SW480 (cell line): ENCODE results near the gene EPYC.

Experiments
- DNase-seq: peaks from one replicate; pipeline ENCODE4 v3.0.0-alpha.2; 2016; ENCODE audit warnings: low spot score

EPYC gene

DNA sequence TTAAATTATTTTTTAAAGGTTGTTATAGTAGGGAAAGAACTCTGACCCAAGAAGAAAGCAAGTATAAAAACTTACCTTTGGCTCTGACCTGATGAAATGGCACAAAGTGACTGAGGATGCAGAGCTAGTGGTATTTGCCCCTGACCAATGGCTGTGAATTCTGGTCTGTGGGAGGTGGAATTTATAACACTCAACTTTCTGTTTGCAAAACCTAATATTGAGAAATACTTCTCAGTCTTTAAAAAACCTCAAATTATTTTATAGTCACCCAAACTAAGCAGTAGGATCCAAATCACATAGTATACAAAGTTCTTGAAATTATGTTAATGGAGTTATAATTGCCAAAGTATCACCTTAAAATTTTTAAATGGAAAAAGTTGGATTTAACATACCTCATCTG, at the start of gene EPYC:
Gene EPYC (minus strand): TSS at position 101 of the 400 bp plus-strand sequence. CDS start 2,407 bp downstream, outside the sequence.
- no peak for DNase-seq

- DNase-seq, result no peak
These were observed 49.4 kb upstream of the EPYC start for GRCh38 chr12:91053951-91054715.

GRCh38 chr12:91052026-91052425, 47.3 kb upstream of the EPYC start:
- DNase-seq, result no peak

DNA sequence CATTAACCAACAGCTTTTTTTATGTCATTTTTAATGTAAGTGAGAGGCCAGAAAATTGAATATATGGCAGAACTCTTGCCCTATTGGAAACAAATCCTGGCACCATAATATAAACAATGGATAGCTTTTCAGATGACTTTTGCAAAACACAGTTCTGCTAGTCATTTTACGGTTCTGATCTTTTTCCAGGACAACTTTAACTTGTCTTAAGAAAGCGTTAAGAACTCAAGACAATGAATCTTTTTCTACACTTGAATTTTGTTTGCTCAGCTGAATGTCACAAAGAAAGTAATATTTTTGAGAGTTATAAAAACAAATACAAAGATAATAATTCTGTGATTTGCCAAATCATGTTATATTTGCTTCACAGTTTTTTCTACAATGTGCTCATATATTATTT, 39.8 kb upstream of the EPYC start:
- DNase-seq, result no peak

- no peak for DNase-seq
These were observed 38.6 kb upstream of the EPYC start for GRCh38 chr12:91043408-91043807.

DNA sequence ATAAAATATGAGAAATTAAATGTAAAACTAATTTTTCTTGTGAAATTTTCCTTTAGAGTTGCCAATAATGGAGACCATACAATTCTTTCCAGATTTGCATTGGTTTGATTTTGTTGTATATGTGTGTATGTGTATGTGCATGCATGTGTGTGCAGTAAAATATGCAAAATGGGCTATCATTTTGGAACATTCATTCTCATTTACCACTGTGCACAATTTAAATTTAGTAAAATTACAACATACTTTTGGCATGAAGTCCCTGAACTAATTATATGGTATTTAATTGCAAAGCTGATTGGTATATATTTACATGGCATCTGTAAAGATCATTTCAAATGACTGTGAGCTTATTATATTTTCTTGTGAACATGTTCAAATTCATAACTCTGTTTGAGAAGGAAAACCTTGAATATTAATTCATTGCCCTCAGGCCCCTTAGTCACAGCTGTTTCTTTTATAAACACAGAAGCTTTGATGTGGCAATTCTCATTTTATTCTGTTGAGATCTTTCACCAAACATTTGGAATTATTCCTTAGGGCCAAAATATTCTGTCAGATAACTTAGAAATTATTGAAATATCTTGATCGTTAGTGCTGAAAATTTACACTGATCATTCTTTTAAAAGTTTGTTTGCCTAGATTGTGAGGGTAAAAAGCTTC, 35.5 kb upstream of the EPYC start:
- no peak for DNase-seq

- DNase-seq, result no peak
These were observed 32.5 kb upstream of the EPYC start for GRCh38 chr12:91037276-91037675.

DNA sequence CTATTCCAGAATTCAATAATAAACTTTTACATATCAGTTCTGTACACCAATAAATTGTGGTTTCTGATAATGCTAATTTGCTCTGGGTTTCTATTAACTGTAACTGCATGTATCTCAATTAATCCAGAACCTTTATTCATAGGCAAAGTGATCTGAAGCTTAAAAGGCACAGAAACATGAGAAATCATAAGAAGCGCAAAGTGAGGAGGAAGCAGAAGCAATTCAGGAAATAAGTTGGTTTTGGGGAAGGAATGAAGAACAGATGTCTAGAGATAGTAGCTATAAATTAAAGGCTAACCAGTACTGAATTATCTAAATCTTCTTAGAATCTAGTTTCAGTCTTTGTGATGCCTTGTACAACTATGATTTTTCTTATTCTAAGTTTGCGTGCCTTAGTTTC, 28.5 kb upstream of the EPYC start:
- DNase-seq, result no peak

DNA sequence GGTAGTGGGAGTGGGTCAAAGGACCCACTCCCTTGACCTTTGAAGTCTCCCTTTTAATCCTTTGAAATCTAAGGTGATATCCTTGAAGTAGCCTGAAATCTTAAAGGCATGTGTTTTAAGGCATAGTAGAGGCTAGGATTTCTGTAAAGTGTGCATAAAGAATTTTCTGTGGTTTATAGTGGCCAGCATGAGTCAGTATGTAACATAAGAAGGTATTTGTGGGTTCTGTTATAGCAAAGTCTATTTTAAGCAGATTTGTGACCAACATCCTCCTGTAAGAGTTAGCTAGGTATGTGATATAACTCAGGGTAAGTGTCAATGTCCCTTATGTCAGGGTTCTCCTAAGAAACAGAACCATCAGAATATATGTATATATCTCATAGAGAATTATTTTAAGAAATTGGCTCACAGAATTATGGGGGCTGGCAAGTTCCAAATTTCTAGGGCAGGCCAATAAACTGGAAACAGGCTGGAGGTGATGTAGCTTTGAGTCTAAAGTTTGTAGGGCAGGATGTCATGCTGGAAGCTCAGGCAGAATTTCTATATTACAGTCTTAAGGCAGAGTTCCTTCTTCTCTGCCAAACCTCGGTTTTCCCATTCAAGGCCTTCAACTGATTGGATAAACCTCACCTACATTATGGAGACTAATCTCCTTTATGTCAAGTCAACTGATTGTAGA, 18.7 kb upstream of the EPYC start:
- peak; percentile 40 for DNase-seq

DNA sequence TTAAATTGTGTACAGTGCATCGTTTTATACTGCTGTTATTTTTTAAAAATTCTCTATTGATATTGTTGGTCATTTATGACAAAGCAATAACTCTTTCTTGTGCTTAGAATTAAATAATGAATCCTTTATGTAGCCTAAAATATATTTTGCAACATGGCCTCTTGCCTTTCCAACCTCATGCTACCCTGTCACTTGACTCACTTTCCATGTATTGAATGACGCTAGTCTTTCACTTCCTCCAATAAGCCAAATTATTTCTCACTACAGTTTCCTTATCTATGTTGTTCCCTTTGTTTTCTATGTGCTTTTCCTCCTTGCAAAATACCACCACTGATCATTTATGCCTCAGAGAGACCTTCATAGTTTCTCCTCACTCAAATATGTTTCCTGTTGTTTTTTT, 16.3 kb upstream of the EPYC start:
- no peak for DNase-seq

DNA sequence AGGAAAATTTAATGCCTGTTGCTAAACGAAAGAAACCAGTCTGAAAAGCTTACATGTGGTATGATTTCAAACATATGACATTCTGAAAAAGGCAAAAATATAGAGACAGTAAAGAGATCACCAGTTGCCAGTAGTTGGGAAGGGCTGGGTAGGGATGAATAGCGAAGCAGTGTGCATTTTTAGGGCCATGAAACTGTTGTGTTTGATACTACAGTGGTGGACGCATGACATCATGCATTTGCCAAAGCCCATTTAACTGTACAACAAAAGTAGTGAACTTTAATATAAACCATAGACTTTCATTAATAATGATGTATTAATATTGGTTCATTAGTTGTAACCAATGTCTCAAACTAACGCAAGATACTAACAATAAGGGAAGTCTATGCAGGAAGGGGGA, 14.7 kb upstream of the EPYC start:
- no peak for DNase-seq

DNA sequence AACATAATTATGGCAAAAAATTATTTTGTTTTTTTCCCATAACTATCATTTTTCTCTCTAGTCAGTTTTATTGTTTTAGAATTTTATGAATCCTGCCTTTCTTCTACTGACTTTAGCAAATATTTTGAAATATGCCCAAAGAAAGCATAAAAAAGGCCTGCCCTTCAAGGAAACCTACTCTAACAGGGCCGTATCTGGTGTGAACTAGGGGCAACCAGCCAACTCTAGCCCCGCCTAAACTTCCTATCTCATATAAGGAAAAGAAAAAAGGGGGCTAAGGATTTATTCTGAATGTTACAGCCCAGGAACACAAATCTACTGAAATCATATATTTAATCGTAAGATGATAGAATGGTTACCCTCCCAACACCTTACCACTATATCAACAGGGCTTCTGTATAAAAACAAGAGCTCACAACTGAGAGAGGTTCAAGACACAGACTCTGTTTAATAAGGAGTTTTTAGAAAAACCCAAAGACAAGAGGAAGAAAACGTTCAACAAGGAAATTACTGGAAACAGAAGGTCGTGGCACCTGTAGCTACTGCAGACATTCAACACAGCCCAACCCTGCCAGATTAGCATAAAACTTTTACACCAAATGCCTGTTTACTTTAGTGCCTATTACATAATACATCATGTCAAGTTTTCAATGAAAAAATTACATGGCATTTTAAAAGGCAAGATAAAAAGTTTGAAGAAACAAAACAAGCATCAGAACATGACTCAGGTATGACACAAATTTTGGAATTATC, 12.9 kb upstream of the EPYC start:
- DNase-seq, result no peak

DNA sequence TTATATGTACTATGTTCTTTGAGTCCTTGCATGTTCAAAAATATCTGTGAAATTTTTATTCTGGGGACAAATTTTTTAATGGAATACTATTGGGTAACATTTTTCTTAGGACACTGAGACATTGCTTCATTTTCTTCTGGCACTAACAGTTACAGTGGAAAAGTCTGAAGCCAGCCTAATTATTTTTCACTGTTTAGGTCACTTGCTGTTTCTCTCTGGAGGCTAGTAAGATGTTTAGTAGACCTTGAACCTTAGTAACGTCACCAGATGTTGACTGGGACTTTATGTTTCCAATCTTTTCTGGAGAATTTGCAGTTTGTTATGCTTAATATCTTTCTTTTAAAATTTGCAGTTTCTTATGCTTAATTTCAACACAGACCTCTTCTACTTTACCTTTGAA, 12.3 kb upstream of the EPYC start:
- DNase-seq, result no peak

GRCh38 chr12:91009319-91009950, 4.7 kb upstream of the EPYC start:
- DNase-seq, result peak; percentile 68

- no peak for DNase-seq
These were observed 2.9 kb upstream of the EPYC start for GRCh38 chr12:91007531-91008290.

- no peak for DNase-seq
These were observed 1.0 kb downstream of the EPYC start for GRCh38 chr12:91003737-91004136.

DNA sequence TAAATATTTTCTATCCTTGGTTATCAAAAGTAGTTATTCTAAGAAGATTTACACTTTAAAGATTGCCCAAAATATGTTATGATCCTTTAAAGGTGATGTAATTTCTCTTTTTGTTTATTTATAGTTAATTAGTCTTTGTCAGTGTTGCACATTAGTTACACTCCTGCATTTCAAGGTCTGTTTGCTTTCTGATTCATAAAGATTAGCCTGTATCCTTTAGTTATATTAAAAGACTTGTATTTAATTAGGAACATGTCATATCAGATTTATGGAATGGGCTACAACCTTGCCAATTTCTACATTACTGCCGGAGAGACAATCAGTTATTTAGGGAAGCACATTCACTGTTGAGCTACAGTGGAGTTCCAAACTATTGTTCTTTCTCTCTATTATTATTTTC, 3.5 kb downstream of the EPYC start:
- no peak for DNase-seq

DNA sequence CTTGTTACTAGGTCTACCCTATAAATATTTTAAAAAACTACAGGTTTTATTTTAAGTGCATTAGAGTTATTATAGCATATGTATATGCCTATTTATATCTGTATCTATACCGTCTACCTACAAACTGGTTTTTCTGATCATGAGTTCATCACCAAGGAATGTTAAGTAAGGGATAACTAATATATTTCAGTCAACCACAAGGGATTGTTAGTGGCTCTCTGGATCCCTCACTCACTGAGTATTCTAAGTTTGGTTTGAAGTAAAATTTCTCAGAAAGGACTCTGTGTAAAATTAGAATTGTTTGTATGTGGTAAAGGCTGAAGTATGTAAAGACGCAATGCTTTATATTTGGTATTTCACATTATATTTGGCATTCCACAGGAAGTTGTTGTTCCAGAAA, 4.8 kb downstream of the EPYC start:
- DNase-seq, result peak; percentile 14

GRCh38 chr12:90999527-90999926, 5.2 kb downstream of the EPYC start:
- no peak for DNase-seq

DNA sequence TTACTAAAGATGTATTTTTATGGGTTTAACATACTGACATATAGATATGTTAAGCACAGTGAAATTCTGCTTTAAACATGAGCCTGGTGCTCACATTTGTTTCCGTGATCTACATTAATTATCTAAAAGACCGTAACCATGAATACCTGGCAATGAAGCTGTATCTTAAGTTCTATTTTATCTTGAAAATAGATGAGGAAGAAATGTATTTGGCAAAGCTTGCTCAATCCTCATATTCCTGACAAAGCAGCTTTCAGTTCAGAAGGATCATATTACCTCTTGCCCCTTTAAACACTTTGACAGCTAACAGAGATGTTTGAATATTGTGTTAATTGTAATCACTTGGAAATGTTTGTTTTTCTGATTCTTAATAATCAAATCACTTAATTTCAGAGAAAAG, 9.8 kb downstream of the EPYC start:
- no peak for DNase-seq

- DNase-seq, result no peak
These were observed 12.8 kb downstream of the EPYC start for GRCh38 chr12:90991952-90992465.
